Measurements from ENCODE around the gene SMYD3. TPM values are rescaled to one million over a fixed set of nuclear protein-coding genes. Genes with fewer than 3 reads are reported as not detected.

The SMYD3 gene
- polyA plus RNA-seq, 3 donors = 29.0 to 36.5 (median 32.0) TPM

DNA sequence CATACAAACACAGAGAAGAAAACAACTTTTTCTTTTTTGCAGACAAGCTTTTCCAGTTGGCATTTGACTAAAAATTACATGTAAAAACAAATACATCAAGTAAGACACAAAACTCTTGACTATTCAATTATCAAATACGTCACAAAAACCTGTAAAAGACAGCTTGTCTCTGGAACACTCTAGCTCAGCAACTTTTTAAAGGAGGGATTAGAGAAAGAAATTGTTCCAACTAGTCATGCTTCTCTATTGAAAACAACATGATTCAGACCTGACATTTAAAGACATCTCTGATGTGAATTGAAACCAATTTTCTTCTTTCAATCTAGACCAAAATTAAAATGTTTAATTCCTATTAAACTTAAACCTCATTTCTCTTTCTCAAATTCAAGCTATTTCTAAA is 30.3 kb downstream of the SMYD3 start:
- DNase-seq (ENCODE audit: low read depth in 3 of 3, low spot score in 2 of 3) = no peak

DNA sequence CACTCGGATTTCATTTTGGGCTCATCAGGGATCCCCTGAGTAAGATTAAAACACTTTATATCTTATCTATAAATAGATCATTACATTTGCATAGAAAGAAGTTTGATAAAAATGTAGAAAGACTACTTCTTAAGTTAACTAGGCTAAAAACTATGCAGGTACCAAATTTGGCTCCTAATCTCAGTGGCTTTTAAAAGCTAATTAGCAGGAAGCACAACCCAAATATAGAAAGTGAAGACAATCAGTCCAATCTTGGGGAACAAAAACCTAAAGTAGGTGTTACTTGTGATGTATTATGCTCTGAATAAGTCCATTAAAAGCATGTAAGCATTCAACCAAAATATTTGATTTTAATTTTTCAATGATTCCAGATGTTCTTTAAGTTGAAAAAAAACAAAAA is 35.4 kb downstream of the SMYD3 start:
- no peak for DNase-seq (ENCODE audit: low read depth in 3 of 3, low spot score in 2 of 3)

DNA sequence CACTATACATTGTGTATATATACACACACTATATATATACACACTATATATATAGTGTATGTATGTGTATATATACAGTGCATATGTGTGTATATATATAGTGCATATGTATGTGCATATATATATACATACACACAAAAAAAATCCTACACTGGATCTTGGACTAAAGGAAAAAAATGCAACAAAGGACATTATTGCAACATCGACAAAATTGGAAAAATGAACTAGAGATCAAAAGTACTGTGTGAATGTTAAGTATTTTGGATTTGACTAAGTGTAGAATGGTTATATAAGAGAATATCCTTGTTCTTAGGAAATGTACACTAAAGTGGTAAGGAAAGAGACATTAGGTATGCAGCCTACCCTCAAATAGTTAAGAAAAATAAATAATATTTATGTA is 36.5 kb downstream of the SMYD3 start:
- DNase-seq (ENCODE audit: low read depth in 3 of 3, low spot score in 2 of 3) = no peak

DNA sequence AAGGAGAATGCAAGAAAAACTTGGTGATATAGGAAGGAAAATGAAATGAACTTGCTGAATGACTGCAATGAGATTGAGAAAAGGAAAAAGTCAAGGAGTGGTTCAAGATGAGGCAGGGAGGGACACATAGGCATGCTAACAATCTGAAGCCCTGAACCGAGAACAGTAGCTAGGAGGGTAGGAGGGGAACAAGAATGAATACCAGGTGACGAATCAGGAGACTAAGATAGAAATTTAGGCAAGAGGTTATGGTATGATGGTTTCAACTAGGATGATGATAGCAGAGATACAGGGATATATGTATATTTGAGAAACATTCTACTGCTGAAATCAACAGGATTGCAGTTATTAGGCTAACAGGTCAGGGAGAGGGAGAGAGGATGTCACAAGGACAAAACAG is 44.1 kb downstream of the SMYD3 start:
- no peak for DNase-seq (ENCODE audit: low read depth in 3 of 3, low spot score in 2 of 3)

DNA sequence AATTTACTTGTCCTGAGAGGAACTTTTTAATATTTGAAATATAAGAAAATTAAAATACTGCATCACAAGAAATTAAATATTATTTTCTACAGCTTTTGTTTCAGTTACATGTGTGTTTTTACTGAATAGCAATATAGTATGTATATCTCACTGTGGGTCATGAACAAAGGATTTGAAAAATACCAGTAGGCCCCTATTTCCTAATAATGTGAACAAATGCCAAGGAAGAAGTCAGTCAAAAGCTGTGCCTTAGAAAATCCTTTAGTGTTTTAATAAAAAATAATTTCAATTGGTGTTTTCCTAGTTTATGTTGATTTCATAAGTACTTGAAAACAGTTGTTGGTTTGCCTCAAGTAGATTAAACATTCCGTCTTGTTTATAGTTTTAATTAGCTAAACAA is 46.7 kb downstream of the SMYD3 start:
- DNase-seq (ENCODE audit: low read depth in 3 of 3, low spot score in 2 of 3) = no peak

DNA sequence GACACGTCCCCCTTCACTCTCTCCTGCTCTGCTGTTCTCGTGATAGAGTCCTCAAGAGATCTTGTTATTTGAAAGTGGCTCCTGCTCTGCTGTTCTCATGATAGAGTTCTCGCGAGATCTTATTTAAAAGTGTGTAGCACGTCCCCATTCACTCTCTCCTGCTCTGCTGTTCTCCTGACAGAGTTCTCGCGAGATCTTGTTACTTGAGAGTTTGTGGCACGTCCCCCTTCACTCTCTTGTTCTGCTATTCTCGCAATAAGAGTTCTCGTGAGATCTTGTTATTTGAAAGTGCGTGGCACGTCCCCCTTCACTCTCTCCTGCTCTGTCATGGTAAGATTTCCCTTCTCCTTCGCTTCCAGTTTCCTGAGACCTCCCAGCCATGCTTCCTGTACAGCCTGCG is 47.9 kb downstream of the SMYD3 start:
- DNase-seq (ENCODE audit: low read depth in 3 of 3, low spot score in 2 of 3) = no peak

DNA sequence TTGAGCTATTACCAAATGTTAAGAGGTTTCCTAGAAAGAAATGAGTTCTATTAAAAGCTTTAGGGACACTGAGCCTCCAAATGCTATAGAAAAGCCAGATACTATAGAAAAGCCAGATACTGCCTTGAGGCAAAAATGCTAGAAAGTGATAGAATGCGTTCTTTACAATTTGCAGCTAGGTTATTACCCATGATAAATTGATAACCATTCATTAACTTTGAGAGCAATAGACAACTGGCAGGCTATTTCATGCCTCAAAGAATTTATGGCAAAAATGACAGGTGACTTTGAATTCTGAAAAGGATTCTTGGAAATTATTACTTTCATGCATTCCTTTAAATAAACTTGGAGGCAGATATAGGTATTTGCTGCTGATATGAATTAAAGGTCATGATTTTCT is 51.6 kb downstream of the SMYD3 start:
- no peak for DNase-seq (ENCODE audit: low read depth in 3 of 3, low spot score in 2 of 3)

DNA sequence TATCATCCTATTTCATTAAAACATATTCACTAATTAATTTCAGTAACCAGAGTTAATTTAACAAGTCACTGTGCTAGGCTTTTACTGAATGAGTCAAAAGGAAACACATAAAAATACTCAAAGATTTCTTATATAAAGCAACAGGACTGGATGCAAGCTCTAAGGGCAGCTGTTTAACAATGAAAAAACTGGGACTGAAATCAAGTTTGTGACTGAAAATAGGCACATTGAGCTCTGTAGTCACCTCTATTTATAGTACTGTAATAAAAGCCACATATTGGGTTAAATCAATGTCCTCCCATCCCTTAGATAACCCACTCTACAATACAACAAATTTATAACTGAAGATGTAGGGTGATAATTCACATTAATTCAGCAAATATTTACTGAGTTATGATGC is 52.4 kb downstream of the SMYD3 start:
- DNase-seq (ENCODE audit: low read depth in 3 of 3, low spot score in 2 of 3) = no peak

DNA sequence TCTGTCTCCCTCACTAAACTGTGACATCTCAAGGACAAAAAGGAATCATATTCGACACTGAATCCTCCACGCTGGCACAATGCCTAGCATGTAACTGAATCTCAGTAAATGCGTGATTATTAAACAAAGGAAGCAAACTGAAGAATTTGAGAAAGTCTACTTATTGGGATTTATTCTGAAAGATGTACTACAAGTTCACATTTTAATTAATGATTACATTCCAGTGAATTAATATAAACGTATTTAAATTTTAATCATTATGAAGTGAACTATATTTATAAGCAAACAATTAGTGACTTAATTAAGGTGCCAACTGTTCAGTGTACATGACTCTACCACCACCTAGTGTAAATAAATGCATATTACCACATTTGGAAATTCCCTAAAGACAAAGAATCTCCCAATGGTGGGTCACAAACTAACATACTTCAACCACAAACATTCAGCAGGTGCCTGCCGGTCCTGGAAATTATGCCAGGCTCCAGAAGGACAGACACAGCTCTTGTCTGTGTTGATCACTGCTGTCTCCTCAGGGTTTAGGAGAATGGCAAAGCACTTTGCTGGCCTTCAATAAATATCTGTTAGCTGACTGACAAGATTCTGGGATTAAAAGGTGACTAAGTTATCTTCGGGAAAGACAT is 56.3 kb downstream of the SMYD3 start:
- DNase-seq (ENCODE audit: low read depth in 3 of 3, low spot score in 2 of 3) = peak in 2 of 3 donors; percentile 29 to 39

DNA sequence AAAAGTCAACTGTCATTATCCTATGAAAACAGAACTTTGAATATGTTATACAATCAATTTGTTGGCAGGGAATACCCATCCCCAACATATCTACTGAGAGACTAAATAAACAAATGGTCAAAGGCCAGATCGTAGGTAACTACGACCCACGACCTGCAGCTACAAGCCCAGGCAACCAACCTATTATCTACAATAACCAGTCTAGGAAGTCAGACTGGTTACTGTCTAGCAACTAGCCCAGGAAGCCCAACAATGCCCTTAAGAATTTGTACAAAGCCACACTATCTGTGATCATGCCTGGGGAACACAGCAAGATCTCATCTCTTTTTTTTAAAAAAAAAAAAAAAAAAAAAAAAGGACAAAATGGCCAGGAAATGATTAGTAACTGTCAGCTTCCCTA is 58.7 kb downstream of the SMYD3 start:
- DNase-seq (ENCODE audit: low read depth in 3 of 3, low spot score in 2 of 3) = no peak

DNA sequence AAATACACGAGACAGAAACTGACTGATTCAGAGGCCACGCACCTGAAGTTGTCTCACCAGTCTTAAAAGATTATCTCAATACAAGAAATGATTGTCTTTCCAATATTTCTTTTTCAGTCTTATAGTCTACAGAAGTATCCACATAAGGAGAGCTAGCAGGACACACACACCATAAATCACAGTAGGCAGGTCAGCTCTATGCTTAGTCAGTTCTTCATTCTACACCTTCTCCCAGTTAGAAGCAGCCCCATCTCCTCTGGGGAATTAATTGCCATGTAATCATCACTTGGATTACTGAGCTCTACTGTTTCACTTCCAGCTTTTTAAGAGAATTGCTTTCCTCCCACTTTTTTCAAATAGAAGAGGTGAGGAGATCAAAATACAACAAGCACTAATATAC is 59.6 kb downstream of the SMYD3 start:
- DNase-seq (ENCODE audit: low read depth in 3 of 3, low spot score in 2 of 3) = no peak

DNA sequence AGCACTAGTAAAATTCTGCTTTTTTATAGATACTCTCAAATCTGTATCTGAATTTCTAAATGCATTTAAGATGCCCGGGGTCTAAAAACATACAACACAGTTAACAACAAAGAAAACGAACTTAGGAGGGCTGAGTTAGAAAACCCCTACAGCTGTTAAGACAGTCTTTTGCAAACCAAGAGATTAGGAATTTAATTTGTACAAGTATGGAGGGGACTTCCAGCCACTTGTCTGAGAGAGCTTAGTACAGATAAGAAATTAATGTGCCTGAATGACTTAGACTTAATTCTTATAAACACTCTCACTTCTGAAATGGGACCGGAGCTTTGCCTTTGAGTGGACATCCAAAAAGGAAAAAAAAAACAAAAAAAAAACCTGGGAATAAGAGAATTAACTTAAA is 61.6 kb downstream of the SMYD3 start:
- no peak for DNase-seq (ENCODE audit: low read depth in 3 of 3, low spot score in 2 of 3)

DNA sequence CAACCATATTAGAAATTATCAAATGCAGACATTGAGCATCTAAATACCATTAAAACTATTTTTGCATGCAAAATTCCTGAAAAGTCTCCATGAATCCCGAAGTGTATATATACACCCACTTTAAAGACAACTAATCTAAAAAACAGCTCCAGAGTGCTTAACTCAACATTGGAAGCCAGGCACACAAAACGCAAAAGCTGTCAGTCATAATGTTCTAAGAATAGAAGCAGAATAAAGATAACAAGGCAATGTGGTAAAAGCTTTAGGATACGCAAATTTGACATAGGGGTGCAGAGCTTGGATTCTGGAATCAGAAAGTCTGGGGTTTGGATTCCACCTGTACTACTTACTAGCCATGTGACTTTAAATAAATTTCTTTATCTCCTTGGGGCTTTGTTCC is 62.5 kb downstream of the SMYD3 start:
- no peak for DNase-seq (ENCODE audit: low read depth in 3 of 3, low spot score in 2 of 3)

DNA sequence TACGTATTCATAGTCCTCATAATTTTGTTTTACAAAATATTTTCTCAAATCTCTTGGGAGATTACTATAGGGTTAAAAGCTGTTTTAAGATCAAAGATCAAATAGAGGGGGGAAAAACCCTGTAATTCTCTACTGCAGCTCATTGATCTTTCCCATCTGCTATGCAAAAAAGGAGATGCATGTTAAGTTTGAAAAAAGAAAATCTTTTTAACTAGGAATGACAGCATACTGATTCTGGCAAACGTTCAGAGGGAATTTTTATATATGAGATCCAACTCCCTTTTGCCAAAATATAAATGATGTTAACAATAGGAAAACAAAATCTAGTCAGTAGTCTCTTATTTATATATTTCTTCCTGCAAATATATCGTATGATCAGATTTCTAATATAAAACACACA is 69.1 kb downstream of the SMYD3 start:
- peak in 1 of 3 donors; percentile 41 for DNase-seq (ENCODE audit: low read depth in 3 of 3, low spot score in 2 of 3)

DNA sequence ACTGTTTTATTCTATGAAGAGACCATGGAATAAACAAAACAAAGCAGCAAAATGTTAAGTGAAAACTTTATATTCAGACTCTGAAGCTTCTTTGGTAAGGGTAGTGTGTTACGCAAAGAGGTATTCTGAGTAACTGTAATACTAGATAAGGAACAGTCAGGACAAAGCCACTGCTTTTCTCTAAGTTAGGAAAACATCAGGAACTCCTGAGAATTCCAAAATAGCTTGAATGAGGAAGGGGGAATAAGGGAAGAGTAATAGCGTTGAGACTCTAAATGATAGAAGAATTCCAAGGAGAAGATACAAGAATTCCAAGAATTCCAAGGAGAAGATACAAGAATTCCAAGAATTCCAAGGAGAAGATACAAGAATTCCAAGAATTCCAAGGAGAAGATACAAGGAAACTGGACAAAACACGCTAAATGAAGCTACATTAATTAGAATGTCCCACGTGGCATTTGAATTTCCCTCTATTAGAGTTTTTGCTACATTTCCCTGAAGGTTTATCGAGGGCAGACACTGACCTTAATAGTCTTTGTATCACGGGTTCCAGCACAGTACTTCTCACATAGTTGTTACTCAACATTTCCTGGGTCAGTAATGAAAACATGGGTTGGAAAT is 71.5 kb downstream of the SMYD3 start:
- DNase-seq (ENCODE audit: low read depth in 3 of 3, low spot score in 2 of 3) = no peak

DNA sequence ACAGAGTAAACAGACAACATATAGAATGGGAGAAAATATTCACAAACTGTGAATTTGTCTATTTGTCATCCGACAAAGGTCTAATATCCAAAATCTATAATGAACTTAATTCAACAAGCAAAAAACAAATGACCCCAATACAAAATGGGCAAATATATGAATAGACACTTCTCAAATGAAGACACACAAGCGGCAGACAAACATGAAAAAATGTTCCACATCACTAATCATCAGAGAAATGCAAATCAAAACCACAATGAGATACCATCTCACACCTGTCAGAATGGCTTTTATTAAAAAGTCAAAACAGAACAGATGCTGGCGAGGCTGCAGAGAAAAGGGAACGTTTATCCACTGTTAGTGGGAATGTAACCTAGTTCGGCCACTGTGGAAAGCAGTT is 72.7 kb downstream of the SMYD3 start:
- no peak for DNase-seq (ENCODE audit: low read depth in 3 of 3, low spot score in 2 of 3)

DNA sequence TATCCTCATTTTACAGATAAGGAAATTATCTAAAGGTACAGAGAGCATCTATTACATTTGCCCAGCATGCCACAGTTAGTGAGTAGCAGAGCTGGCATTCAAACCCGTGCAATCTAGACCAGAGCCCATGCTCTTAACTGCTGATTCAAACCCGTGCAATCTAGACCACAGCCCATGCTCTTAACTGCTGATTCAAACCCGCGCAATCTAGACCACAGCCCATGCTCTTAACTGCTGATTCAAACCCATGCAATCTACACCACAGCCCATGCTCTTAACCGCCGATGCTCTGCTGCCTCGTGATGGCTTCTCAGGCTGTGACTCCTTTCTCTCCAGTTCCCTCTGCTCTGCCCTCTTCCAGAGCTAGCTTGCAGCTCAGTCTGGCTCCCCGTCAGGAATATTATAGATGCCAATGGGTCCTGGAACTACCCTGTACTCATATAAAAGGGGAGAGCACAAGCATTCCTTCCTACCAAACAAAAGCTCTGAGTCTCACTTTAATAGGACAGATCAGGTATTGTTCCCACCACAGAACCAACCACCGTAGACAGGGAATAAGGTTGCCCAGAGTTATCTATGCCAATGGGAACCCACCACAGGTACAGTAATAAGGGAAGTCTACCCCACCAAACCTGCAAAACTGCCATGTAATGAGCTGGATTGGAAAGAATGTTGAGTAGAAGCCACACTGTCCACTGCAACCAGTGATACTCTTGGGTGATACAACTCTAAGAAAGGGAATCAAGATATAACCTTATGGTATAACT is 78.4 kb downstream of the SMYD3 start:
- DNase-seq (ENCODE audit: low read depth in 3 of 3, low spot score in 2 of 3) = no peak

DNA sequence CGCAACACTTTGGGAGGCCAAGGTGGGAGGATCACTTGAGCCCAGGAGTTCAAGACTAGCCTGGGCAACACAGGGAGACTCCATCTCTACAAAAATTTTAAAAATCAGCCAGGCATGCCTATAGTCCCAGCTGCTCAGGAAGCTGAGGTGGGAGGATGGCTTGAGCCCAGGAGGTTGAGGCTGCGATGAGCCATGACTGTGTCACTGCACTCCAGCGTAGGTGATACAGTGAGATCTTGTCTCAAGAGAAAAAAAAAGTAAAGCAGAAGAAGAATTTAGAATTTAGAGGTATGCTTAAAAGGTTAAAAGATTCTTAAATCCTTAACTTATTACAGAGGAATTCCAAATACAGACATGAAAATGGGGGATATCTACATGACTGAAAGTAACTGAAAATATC is 79.5 kb downstream of the SMYD3 start:
- no peak for DNase-seq (ENCODE audit: low read depth in 3 of 3, low spot score in 2 of 3)

DNA sequence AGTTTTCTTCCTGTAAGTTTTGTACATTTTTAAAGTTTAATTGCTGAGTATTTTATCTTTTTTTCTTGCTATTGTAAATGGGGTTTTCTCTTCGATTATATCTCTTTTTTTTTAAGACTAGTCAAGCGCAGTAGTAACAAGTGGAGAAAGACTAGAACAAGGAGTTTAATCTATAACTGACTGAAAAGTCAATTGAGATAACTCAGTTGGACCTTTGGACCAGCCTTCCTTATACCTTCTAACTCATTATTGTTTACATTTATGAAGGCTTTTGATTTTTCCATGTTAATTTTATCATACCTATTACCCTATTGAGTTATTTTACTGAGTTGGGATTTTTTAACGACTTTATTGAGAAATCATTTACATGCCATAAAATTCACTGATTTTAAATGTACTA is 81.2 kb downstream of the SMYD3 start:
- DNase-seq (ENCODE audit: low read depth in 3 of 3, low spot score in 2 of 3) = no peak

DNA sequence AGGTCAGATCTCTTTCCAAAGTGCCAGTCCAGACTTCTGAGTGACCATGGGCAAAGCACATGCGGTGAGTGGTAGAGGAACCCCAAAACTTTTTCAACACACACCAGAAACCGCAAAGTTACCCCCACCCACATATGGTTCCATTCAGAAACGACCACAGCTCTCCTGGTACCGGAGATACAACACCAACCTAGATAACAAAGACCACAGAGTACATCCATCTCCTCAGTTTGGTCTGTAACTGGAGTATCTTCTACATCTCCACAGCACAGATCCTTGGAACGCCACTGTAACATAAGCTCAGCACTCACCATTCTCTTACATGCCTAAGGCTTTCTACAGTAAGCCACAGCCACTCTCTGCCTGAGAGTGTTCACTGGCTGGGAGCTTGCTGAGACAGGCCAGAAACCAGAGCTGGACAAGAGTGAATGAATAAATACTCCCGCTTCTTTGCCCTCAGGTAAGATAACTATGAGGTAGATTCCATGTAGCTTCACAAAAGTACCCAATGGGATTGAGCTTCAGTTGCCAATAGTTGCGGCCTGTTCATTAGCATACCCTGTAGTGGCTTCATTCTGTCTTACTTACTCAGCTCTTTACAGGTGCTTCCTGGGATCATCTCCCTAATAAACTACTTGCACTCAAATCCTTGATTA is 81.8 kb downstream of the SMYD3 start:
- DNase-seq (ENCODE audit: low read depth in 3 of 3, low spot score in 2 of 3) = no peak

DNA sequence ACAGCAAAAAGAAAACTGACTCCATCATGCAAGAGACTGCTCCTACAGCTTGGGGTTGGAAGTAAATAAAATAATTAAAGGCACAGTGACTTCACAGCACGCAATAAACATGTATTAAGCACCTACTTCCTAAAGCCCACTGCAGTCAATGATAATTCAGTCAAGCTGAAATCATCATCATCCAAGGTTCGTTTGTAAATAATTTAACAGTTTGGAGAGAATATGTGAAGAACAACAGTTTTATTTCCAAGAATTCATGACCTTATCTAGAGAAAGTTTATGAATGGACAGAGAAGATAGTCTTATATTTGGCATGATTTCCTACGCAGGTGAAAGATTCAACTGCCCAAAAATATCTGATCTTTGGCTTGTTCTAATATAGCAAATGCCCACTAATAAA is 86.8 kb downstream of the SMYD3 start:
- no peak for DNase-seq (ENCODE audit: low read depth in 3 of 3, low spot score in 2 of 3)

All from right renal cortex interstitium (tissue), 3 donors.